DLD1 (cell line): ENCODE data around the gene AUTS2.

Source experiments
- in situ Hi-C: cut with HindIII; loops from 2 replicates; pipeline ENCODE4 v1.10.0; 2017; ENCODE audit warnings: low sequenced_read_pairs

The AUTS2 gene

GRCh38 chr7:70210200-70210935, 612.1 kb downstream of the AUTS2 start:
- in situ Hi-C loops: no loop called here

GRCh38 chr7:70210936-70211310, 612.6 kb downstream of the AUTS2 start:
- in situ Hi-C loops: no loop called here

GRCh38 chr7:70212281-70212680, 614.0 kb downstream of the AUTS2 start:
- in situ Hi-C loops: no loop called here

- in situ Hi-C loops: no loop called here
These were observed 615.8 kb downstream of the AUTS2 start for GRCh38 chr7:70214071-70214470.

- in situ Hi-C loops: no loop called here
These were observed 617.2 kb downstream of the AUTS2 start for GRCh38 chr7:70215491-70215890.

- in situ Hi-C loops: no loop called here
These were observed 619.3 kb downstream of the AUTS2 start for GRCh38 chr7:70217571-70217970.

GRCh38 chr7:70218006-70218405, 619.7 kb downstream of the AUTS2 start:
- in situ Hi-C loops: no loop called here

- in situ Hi-C loops: no loop called here
These were observed 620.8 kb downstream of the AUTS2 start for GRCh38 chr7:70219061-70219460.

GRCh38 chr7:70229242-70229641, 631.0 kb downstream of the AUTS2 start:
- in situ Hi-C loops: no loop called here

GRCh38 chr7:70230761-70231160, 632.5 kb downstream of the AUTS2 start:
- in situ Hi-C loops: no loop called here

- in situ Hi-C loops: no loop called here
These were observed 635.5 kb downstream of the AUTS2 start for GRCh38 chr7:70233776-70234175.

- in situ Hi-C loops: no loop called here
These were observed 639.0 kb downstream of the AUTS2 start for GRCh38 chr7:70237256-70237655.

- in situ Hi-C loops: no loop called here
These were observed 639.7 kb downstream of the AUTS2 start for GRCh38 chr7:70237831-70238575.

GRCh38 chr7:70239918-70240317, 641.6 kb downstream of the AUTS2 start:
- in situ Hi-C loops: no loop called here

- in situ Hi-C loops: no loop called here
These were observed 642.6 kb downstream of the AUTS2 start for GRCh38 chr7:70240873-70241272.

GRCh38 chr7:70241536-70242175, 643.4 kb downstream of the AUTS2 start:
- in situ Hi-C loops: no loop called here

GRCh38 chr7:70242826-70243225, 644.6 kb downstream of the AUTS2 start:
- in situ Hi-C loops: no loop called here

GRCh38 chr7:70243443-70243842, 645.2 kb downstream of the AUTS2 start:
- in situ Hi-C loops: no loop called here

GRCh38 chr7:70257921-70258320, 659.6 kb downstream of the AUTS2 start:
- in situ Hi-C loops: no loop called here

GRCh38 chr7:70259502-70259901, 661.2 kb downstream of the AUTS2 start:
- in situ Hi-C loops: no loop called here

- in situ Hi-C loops: no loop called here
These were observed 665.4 kb downstream of the AUTS2 start for GRCh38 chr7:70263471-70264255.
